HG03558 (cell line): ENCODE results near the gene KRTAP12-1.
"Not testable (repeated sequence)": the region's sequence is repeated elsewhere in the genome, so short reads cannot be mapped to it uniquely, and the experiment has no call there.

Experiments
- ATAC-seq: cut with Tn5 transposase; IDR thresholded peaks from one replicate; pipeline ENCODE4 v1.9.1; 2021; ENCODE audit warnings: moderate number of reproducible peaks; ENCODE audit not compliant: unreplicated experiment; ENCODE audit errors: extremely low read depth

KRTAP12-1 gene

DNA sequence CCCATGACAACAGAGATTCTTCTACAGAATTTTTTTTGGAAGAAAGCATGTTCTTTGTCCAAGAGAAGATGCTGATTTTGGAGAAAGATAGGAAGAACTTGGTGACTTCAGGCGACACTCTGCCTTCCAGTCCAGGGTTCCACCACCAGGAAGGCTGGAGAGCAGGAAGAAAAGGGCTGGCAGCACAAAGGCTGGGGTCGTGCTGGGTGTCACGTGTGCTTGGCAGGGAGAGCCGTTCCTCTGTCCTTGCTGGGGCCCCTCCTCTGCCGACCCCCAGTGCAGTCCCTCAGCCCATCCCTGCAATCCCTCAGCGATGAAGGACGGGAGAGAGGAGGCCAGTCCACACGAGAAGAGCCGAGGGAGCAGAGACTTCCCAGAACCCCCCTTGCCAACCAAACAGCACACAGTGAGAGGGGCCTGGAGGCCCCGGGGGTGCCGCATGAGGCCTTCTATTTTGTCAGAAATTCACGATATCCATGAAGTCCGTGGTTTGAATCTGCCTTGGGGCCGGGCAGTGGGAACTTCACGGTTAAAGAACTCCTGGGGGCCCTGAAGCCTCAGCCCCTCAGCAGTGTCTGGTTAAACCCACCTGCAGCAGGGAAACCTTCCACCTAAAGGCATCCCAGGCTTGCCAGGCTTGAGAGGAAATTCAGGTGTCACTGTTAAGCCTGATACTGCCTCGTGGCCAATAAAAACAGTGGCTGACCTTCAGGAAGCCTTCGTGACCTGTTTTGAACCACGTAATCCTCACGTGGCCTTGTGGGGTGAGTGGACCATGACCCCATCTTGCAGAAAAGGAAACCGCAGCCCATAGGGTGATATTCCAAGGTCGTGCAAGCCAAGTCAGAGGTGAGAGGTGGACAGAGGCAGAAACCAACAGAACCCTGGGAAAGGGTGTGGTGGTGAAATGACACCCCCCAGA, 18.4 kb upstream of the KRTAP12-1 start:
- no peak for ATAC-seq

DNA sequence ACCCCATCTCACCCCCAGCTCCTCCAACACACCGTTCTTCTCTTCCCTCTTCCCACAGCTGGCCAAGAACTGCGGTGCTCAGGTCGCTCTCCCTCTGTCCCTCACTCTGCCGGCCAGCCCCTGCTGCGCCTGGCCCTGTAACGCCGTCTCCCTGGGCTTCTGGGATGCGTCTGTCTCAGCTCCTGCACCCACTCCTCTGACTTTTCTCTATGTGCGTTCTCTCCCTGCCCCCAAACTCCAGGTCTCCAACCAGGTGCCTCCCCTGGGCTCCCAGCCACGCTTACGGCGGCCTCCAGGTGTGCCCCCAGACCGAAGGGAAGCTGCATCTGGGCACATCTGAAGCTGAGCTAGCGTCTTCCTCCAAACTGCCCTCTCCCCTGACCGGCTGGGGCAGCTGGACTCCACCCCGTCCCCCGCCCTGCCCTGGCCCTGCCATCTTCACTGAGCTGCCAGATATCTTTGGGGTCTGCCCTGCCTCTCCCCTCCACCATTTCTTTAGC, 17.6 kb upstream of the KRTAP12-1 start:
- ATAC-seq = no peak

DNA sequence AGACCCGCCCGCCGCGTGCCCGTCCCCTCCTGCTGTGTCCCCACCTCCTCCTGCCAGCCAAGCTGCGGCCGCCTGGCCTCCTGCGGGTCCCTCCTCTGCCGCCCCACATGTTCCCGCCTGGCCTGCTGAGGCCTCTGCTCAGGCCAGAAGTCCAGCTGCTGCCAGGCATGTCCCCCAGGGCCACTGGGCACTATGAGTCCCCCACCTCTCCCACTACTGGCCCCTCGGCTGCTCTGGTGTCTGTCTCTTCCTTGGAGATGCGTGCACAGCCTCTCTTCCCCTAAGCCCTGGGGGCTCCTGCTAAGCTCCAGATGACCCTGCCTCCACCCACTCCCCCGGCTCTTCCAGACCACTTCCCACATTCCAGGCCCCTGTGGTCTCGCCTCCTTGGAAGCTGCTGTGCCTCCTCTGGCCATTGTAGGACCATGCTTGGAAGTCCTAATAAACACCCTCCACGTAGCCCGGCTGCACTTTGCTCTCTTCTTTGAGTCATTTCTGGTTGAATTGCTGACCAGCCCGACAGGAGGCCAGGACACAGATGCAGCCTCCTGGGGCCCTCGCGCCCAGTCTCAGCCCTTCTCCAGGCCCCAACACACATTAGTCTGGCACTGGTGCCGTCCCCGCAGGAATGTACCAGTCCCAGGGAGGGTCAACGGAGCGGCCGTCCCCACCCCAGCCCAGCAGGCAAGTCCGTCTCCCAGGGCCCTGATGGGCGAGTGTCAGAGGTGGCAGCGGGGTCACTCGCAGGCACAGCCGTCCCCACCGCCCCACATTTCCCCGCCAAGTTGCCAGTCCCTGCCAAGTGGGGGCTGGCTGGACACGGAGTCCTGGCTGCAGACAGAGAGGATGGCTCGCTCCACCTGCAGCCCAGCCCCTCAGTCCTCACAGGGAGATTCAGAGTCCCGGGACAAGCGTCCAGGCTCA, 16.1 kb upstream of the KRTAP12-1 start:
- ATAC-seq = no peak

DNA sequence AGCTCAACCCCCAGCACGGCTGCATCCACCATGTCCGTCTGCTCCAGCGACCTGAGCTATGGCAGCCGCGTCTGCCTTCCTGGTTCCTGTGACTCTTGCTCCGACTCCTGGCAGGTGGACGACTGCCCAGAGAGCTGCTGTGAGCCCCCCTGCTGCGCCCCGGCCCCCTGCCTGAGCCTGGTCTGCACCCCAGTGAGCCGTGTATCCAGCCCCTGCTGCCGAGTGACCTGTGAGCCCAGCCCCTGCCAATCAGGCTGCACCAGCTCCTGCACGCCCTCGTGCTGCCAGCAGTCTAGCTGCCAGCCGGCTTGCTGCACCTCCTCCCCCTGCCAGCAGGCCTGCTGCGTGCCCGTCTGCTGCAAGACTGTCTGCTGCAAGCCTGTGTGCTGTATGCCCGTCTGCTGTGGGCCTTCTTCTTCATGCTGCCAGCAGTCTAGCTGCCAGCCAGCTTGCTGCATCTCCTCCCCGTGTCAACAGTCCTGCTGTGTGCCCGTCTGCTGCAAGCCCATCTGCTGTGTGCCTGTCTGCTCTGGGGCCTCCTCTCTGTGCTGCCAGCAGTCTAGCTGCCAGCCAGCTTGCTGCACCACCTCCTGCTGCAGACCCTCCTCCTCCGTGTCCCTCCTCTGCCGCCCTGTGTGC, 15.3 kb upstream of the KRTAP12-1 start, which contains the start of gene KRTAP10-12:
Gene KRTAP10-12, plus strand, starts transcription at position 1 of the 639 bp plus-strand sequence. Its CDS starts 30 bp downstream, at position 31.
- ATAC-seq = not testable (repeated sequence)

DNA sequence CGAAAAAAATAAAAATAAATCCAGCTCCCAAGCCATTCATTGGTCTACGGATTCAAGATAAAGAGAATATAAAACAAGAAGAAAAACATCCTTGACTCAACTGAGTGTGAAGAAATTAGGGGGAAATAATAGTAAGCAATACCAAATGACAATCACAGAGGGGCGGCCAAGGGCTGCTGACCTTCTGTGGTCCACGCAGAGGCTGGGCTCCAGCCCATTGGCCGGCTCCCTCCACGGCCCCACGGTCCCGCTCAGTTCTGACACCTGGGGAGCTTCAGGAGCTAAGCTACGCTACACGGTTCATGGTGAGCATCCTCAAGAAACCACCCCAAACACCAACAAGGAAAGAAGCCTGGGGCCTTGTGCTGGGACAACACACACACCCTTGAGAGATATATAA, 14.6 kb upstream of the KRTAP12-1 start:
- no peak for ATAC-seq

DNA sequence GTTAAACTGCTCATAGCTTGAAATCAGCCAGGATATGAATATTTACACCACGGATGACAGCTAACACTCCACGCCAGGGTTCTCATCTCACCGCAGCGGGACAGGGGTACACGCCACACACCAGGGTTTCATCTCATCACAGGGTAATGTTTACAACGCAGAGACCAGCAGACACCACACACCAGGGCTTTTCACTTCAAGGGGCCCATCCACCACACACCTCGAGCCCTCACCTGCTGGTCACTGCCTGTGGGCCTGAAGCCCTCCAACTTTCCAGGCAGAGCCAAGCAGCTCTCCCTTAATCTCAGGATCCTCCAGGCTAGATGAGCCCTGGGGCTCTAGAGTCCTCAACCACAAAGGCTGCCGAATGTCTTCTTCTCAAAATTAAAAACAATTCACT, 13.7 kb upstream of the KRTAP12-1 start:
- no peak for ATAC-seq

DNA sequence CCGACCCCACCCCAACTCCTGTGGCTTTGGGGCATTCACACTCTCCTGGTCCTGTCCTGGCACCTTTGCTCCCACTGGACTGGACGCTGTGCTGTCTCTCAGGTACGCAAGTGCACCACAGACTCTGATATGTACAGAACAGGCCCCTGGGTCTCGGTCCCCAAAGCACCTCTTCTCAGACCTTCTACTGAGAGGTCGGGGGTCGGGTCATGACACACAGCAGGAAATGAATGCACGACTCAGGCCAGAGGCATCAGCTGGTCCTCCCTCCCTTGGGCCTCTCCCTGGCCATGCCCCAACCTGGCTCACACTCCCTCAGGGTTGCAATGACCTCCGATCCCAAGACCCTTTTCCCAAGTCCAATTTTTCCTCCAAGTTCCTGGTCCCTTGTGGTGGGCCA, 13.2 kb upstream of the KRTAP12-1 start:
- no peak for ATAC-seq

DNA sequence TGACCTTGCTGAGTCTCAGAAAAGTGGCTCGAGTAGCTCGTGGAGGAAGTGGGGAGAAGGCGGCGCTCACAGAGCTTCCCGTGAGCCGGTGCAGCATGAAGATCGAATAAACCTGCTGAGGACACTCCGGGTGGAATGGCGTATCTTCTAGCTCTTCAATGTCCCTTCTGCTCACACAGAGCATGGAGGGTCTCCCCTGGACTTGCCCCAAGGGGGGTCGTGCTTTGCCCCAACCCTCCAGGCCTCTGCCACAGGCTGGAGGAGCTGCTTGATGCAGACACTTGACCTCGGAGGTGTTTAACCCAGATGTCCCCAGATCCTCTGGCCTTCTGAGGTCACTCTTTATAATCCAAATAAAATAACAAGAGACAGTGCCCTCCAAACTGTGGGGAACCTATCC, 12.8 kb upstream of the KRTAP12-1 start:
- ATAC-seq = no peak

DNA sequence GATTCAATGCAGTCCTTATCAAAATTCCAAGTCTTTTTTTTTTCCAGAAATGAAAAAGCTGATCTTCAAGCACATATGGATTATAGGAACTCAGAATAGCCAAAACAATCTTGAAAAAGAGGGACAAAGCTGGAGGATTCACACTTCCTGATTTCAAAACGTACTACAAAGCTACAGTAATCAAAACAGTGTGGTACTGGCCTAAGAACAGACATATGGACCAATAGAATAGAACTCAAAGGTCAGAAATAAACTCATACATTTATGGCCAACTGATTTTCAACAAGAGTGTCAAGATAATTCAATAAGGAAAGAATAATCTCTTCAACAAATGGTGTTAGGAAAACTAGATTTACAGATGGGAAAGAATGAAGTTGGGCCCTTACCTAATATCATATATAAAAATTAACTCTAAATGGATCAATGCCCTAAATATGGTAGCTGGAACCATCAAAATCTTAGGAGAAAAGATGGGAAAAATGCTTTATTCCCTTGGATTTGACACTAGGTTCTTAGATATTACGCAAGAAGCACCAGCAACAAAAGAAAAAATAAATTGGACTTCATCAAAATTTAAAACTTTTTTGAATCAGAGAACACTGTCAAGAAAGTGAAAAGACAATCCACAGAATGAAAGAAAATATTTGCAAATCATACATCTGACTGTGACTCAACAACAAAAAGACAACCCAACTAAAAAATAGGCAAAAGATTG, 11.0 kb upstream of the KRTAP12-1 start:
- no peak for ATAC-seq

DNA sequence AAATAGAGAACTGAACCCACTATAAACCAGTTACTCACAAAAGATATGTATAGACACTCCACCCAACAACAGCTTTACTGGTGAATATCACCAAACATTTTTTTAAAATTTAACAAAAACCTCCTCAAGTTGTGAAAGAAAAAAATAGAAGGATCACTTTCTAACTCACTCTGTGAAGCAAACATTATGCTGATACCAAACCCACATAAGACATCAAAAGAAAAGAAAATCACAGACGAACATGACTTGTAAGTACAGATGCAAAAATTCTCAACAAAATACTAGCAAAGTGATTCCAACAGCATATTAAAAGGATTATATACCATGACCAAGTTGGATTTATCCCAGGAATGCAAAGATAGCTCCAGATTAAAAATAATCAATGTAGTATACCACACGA, 9.7 kb upstream of the KRTAP12-1 start:
- ATAC-seq = no peak

DNA sequence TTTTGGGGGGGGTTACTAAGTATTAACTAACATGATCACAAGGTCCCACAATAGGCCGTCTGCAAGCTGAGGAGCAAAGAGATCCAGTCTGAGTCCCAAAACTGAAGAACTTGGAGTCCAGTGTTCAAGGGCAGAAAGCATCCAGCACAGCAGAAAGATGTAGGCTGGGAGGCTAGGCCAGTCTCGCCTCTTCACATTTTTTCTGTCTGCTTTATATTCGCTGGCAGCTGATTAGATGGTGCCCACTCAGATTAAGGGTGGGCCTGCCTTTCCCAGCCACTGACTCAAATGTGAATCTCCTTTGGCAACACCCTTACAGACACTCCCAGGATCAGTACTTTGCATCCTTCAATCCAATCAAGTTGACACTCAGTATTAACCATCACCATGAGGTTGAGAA, 7.8 kb upstream of the KRTAP12-1 start:
- ATAC-seq = not testable (repeated sequence)

DNA sequence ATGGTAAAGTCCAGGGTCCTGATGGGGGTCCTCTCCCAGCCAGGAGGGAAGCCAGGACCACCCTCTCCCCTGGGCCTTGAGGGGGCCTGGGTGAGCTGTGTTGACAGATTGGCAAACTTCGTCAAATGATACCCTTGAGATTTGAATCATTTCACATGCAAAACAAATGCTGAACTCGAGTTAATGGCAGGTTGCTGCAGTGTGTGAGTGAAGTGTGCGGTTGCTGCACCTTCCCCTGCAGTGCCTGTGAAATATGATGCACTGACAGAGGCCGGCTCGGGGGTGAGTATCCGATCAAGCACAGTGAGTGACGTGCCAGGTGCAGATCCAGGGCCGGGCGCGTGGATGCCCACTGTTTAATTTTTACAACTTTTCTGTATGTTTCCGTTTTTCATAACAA, 5.7 kb upstream of the KRTAP12-1 start:
- ATAC-seq = no peak

DNA sequence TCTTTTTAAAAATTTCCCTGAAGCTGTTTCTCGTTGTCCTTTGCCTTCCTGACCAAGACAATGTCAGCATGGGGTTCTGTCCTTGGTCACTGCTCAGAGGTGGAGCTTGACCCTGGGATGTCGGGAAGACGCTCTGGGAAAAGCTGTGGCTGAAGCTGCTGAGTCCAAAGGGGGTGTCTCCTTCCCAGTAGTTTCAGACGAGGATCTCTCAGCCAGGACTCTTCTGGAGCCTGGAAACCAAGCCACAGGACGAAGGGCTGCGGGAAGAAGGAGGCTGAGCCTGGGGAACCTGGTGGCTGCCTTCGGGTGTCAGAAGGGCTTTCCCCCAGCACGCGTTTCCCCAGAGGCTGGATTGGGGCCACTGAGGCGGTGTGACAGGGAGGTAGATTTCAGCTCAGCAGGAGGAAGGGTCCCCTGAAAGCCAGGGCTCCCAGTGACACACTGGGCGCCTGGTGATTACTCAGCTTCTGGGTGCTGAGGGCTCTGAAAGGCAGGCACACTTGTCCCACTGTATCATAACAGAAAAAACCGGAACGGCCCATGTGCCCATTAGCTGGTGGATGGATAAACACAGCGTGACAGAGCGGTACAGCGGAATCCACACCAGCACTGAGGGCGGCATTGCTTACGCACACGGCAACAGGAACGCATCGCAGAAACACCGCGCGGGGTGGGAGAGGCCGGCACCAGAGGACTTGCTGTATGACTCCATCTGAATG, 5.0 kb upstream of the KRTAP12-1 start:
- no peak for ATAC-seq

DNA sequence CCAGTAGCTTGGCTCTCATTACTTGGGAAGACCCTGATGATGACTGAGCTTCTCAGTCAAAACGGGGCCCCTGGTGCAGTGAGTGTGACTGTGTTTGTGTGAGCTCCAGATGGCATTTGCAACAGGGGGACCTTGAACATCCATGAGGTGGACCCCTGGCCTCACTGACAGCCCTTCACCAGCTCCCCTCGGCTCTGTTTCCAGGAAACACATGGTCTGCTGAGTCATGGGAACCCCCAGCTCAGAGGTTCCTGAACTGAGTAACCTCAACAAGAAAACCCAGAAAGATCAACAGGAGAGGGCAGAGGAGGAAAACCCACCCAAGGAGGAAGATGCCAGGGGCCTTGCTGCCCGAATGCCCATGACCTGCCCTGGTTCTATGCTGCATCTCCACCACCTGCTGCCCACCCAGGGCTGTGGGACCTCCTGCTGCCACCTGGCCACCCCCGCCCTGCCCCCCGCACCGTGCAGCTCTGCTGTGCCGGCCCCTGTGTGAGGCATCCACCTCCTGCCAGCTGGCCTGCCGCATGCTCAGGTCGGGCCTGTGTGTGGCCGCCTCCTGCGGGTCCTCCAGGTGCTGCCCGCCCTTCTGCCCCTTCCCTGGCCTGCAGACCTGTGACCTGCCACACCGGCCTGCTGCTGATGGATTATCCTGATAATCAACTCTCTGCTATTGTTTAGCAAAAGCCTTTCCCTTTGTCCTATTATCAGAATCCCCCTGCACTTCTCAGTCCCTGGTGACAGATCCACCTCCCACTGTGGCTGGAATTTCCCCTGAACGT, 4.2 kb upstream of the KRTAP12-1 start:
- ATAC-seq = no peak

DNA sequence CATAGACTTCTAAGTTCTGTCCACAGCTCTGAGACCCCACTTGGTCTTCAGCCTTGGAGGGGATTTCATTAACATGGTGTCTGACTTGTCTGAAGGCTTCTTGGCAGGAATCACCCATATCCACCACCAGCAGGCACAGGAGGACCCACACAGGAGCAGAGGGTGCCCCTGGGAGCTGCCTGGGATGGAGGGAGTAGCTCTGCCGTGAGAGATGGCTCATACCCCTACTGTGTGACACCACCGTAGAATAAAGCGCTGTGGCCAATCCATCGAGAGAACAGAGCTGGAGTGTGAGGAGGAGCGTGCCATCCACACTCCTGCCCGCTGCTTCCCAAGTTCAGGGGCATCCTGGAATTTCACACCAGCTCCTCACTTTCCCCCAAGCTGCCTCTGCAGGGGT, 3.1 kb upstream of the KRTAP12-1 start:
- not testable (repeated sequence) for ATAC-seq

DNA sequence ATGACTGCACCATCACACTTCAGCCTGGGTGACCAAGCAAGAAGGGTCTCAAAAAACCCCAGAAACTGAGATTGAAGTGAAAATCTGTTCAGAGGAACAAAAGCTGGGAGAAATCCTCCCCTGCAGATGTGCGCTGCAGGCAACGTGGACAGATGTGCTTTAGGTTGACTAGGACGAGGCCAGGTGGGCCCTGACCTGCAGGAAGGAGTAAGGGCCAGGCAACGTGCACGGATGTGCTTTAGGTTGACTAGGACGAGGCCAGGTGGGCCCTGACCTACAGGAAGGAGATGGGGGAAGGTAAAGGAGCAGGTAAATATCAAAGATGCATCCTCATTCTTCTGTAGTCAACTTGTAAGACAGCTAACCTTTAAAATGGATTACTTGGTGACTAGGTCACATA, 2.5 kb upstream of the KRTAP12-1 start:
- no peak for ATAC-seq

DNA sequence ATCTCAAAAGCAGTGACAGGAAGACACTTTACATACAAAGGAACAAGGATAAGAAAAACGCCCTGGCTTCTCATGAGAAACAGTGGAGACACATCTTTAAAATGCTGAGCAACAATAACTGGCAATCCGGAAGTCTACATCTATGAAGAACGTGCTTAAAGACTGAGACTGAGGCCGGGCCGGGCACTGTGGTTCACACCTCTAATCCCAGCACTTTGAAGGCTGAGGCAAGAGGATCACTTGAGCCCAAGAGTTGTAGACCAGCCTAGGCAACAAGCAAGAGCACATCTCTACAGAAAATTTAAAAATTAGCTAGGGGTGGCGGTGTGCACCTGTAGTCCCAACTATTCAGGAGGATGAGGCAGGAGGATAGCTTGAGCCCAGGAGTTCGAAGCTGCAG, 2.1 kb upstream of the KRTAP12-1 start:
- no peak for ATAC-seq

DNA sequence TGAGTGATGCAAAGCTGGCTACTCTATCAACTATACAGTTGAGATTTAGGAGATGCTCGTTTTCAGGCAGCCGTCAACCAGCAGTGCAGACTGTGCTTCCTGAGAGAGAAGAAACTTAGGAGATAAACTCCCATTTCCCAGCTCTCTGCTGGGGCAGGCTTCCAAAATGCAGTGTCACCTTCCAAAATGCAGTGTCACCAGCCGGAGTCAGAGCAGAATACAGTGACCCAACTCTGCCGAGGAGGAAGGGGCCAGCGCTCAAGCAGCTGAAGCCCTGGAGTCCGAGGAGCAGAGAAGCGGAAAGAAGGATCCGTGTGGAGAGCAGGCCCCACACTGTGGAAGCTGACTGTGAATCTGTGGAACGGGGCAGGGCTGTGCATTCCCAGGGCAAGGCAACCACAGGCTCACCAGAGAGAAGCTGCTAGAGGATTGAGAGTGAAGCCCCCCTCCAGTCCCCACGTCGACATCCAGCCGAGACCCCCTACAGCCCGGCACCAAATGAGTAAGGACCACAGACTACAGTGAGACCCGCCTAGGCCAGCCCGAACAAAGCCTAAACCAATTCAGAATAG, 703 bp upstream of the KRTAP12-1 start:
- no peak for ATAC-seq
